ENCODE results near the gene ANKRD27. TPM values are rescaled to one million over a fixed set of nuclear protein-coding genes. Genes with fewer than 3 reads are reported as not detected.
A peak's percentile ranks its signal among the peaks of the same experiment; 100 is the strongest.

The ANKRD27 gene
- total and polyA plus RNA-seq, 2 donors (not counting 1 experiment from before 2014, with no cell fraction given): 12.9 to 43.8 TPM

GRCh38 chr19:32675720-32676185 lies 773 bp upstream of the ANKRD27 start, which contains the start of gene RGS9BP:
TSS of gene RGS9BP (plus strand) at chr19:32675848. CDS start at chr19:32676264, 416 bp downstream.
- no peaks in the 10 kb centered on the region for H3K36me3 ChIP-seq (replicated peaks in 1 of 2; ENCODE audit: control extremely low read depth in 1 of 2, control insufficient read depth in 1 of 2, extremely low read depth in 1 of 2, insufficient read depth in 2 of 2, low read length in 1 of 2)
- peaks cover 0 to 13% (median 0%) of the 10 kb centered on the region in 3 donors for H3K9me3 ChIP-seq (ENCODE audit: control extremely low read depth in 1 of 3, control insufficient read depth in 2 of 3, insufficient read depth in 1 of 3, low read length in 2 of 3)
- Mint-ChIP-seq H3K9me3 (ENCODE audit: insufficient read depth) (no peaks in the 10 kb centered on the region), H3K27me3 (peaks cover 11% of the 10 kb centered on the region), H3K4me3 (peak within 1 kb of the TSS; percentile 95), H3K27ac (peak within 1 kb of the TSS; percentile 92), H3K4me1 (peaks cover 37% of the 10 kb centered on the region)
- peaks cover 40% of the 10 kb centered on the region for H3K79me2 ChIP-seq (ENCODE audit: control insufficient read depth, insufficient read depth, low read length)
- H3K27ac ChIP-seq (ENCODE audit: low read length in 2 of 2): peak within 1 kb of the TSS in 1 of 2 donors; percentile 45
- ATAC-seq (ENCODE audit: low read depth) (peak; percentile 16), DNase-seq (no peak)
- peak within 1 kb of the TSS; percentile 68 for H3K9ac ChIP-seq (ENCODE audit: low read length)
- intact Hi-C loops (cut with micrococcal nuclease): loop anchor here (1.0 to 10.0 kb wide), 5 partner anchors 16 to 409 kb away; partner anchors contain the start of genes DPY19L3, GPATCH1, NUDT19 and PDCD5
- ChIA-PET CTCF (interaction anchor here (2.0 kb wide), 1 partner anchor 16 kb away, joined by 7 read pairs; the partner anchor contains the start of gene NUDT19), POLR2A (interaction anchor here (1.1 to 3.0 kb wide), 3 partner anchors 8 to 271 kb away, joined by 4 to 16 read pairs (median 5); partner anchors contain the start of genes DPY19L3 and NUDT19)
- 5% methylated on average over 52 of the region's 53 CpGs for WGBS (ENCODE audit: insufficient coverage)
- H3K4me1 ChIP-seq (ENCODE audit: control insufficient read depth in 2 of 2, insufficient read depth in 2 of 2, low read length in 2 of 2): peaks cover 25 to 34% of the 10 kb centered on the region in 2 donors
- H4K20me1 ChIP-seq (ENCODE audit: control insufficient read depth, insufficient read depth, low read length, poor library complexity, severe bottlenecking): peaks cover 32% of the 10 kb centered on the region
- H3K4me2 ChIP-seq (replicated peaks; ENCODE audit: low read depth, low read length, poor library complexity, severe bottlenecking): peak within 1 kb of the TSS; percentile 94
- peak within 1 kb of the TSS; percentile 39 to 90 (median 70) for H3K4me3 ChIP-seq (ENCODE audit: control extremely low read depth in 1 of 5, extremely low read depth in 1 of 5, insufficient read depth in 1 of 5, low read depth in 2 of 5, low read length in 4 of 5)
- H3K27me3 ChIP-seq (replicated peaks in 1 of 4; ENCODE audit: control extremely low read depth in 1 of 4, control insufficient read depth in 3 of 4, insufficient read depth in 4 of 4, low read length in 3 of 4): peaks cover 0 to 30% (median 9%) of the 10 kb centered on the region in 4 experiments
- peak within 1 kb of the TSS; percentile 84 for H2AFZ ChIP-seq (ENCODE audit: insufficient read depth, low read depth, low read length, poor library complexity, severe bottlenecking)
- no peak for TF ChIP-seq CTCF (IDR thresholded peaks at IDR 0.05)
- no peak for TF ChIP-seq EZH2 (IDR thresholded peaks at IDR 0.05; ENCODE audit: borderline replicate concordance, insufficient read depth, low read depth, low read length, poor library complexity, severe bottlenecking)
